ENCODE measurements around the gene CATSPERE.
A peak's percentile ranks its signal among the peaks of the same experiment; 100 is the strongest.

- TF ChIP-seq CTCF (IDR thresholded peaks at IDR 0.05) = no peak
- no peak for TF ChIP-seq POLR2A (IDR thresholded peaks at IDR 0.05)
- peak in 2 of 3 donors; percentile 39 to 76 for TF ChIP-seq POLR2AphosphoS5 (IDR thresholded peaks at IDR 0.05)
These were observed 154.2 kb downstream of the CATSPERE start for GRCh38 chr1:244615301-244615700.
